Peyer's patch (tissue), 4 donors: ENCODE results near the gene EGLN3.

ENCODE experiments used
- POLR2A ChIP-seq, 2 donors: fragments of 450-650 bp; IDR thresholded peaks; one replicate each; pipeline ENCODE4 v1.5.1; 2017; ENCODE audit warnings: antibody characterized with exemption in 2 of 2, mild to moderate bottlenecking in 2 of 2, moderate library complexity in 2 of 2
- TF ChIP-seq, protein P1 (sequence below), 6 experiments: fragments of 450-650 bp in 4 of 6; fragments of 200-600 bp in 2 of 6; sonication (generic) in 1 of 6; IDR thresholded peaks; one replicate each; pipeline ENCODE4 v1.5.1; 2017 to 2019; ENCODE audit warnings: antibody characterized with exemption in 6 of 6, mild to moderate bottlenecking in 3 of 6, moderate library complexity in 1 of 6

GRCh38 chr14:33993246-33993645, 42.4 kb upstream of the EGLN3 start:
- no peak for TF ChIP-seq POLR2A (IDR thresholded peaks at IDR 0.05)
- TF ChIP-seq, protein P1, sequence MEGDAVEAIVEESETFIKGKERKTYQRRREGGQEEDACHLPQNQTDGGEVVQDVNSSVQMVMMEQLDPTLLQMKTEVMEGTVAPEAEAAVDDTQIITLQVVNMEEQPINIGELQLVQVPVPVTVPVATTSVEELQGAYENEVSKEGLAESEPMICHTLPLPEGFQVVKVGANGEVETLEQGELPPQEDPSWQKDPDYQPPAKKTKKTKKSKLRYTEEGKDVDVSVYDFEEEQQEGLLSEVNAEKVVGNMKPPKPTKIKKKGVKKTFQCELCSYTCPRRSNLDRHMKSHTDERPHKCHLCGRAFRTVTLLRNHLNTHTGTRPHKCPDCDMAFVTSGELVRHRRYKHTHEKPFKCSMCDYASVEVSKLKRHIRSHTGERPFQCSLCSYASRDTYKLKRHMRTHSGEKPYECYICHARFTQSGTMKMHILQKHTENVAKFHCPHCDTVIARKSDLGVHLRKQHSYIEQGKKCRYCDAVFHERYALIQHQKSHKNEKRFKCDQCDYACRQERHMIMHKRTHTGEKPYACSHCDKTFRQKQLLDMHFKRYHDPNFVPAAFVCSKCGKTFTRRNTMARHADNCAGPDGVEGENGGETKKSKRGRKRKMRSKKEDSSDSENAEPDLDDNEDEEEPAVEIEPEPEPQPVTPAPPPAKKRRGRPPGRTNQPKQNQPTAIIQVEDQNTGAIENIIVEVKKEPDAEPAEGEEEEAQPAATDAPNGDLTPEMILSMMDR (IDR thresholded peaks at IDR 0.05), result no peak
